Stimulated activated CD8-positive, alpha-beta memory T cell treated with anti-CD3 and anti-CD28 coated beads, Interleukin-2, amount 100 ng/mL, for 48 hours (primary cell): Measurements from ENCODE around the gene CEMP1.
"Not testable (repeated sequence)": the region's sequence is repeated elsewhere in the genome, so short reads cannot be mapped to it uniquely, and the experiment has no call there.

ENCODE experiments used
- DNase-seq, 2 donors: peaks; one replicate each; pipeline ENCODE4 v3.0.0-alpha.2; 2020; ENCODE audit warnings: low read depth in 2 of 2

The CEMP1 gene

GRCh38 chr16:2531371-2531695 lies at the start of gene CEMP1:
CEMP1 (minus strand) TSS chr16:2531408; CDS start chr16:2531073, 335 bp downstream.
- no peak for DNase-seq

- DNase-seq = not testable (repeated sequence)
Observed at GRCh38 chr16:2580818-2581217, 49.6 kb upstream of the CEMP1 start.

- not testable (repeated sequence) for DNase-seq
Observed at GRCh38 chr16:2580143-2580542, 48.9 kb upstream of the CEMP1 start.

- not testable (repeated sequence) for DNase-seq
Observed at GRCh38 chr16:2578905-2579304, 47.7 kb upstream of the CEMP1 start.

- DNase-seq = not testable (repeated sequence)
Observed at GRCh38 chr16:2577044-2577443, 45.8 kb upstream of the CEMP1 start.

- DNase-seq = not testable (repeated sequence)
Observed at GRCh38 chr16:2575839-2576238, 44.6 kb upstream of the CEMP1 start.

GRCh38 chr16:2572704-2573103 lies 41.5 kb upstream of the CEMP1 start:
- DNase-seq = not testable (repeated sequence)

- not testable (repeated sequence) for DNase-seq
Observed at GRCh38 chr16:2568573-2568972, 37.4 kb upstream of the CEMP1 start.

- not testable (repeated sequence) for DNase-seq
Observed at GRCh38 chr16:2567506-2567905, 36.3 kb upstream of the CEMP1 start.

- peak in 1 of 2 donors; percentile 65 for DNase-seq
Observed at GRCh38 chr16:2560798-2561133, 29.6 kb upstream of the CEMP1 start.

- DNase-seq = not testable (repeated sequence)
Observed at GRCh38 chr16:2560131-2560797, 29.1 kb upstream of the CEMP1 start.

GRCh38 chr16:2557150-2557549 lies 25.9 kb upstream of the CEMP1 start:
- DNase-seq = not testable (repeated sequence)

GRCh38 chr16:2554709-2555425 lies 23.7 kb upstream of the CEMP1 start:
- DNase-seq = not testable (repeated sequence)

GRCh38 chr16:2551420-2551889 lies 20.2 kb upstream of the CEMP1 start:
- not testable (repeated sequence) for DNase-seq

- DNase-seq = not testable (repeated sequence)
Observed at GRCh38 chr16:2550283-2550878, 19.2 kb upstream of the CEMP1 start.

GRCh38 chr16:2543771-2544170 lies 12.6 kb upstream of the CEMP1 start:
- DNase-seq = not testable (repeated sequence)

GRCh38 chr16:2541409-2541808 lies 10.2 kb upstream of the CEMP1 start:
- not testable (repeated sequence) for DNase-seq

GRCh38 chr16:2540912-2541311 lies 9.7 kb upstream of the CEMP1 start:
- DNase-seq = not testable (repeated sequence)

GRCh38 chr16:2539845-2540458 lies 8.7 kb upstream of the CEMP1 start:
- not testable (repeated sequence) for DNase-seq

GRCh38 chr16:2539192-2539844 lies 8.1 kb upstream of the CEMP1 start:
- not testable (repeated sequence) for DNase-seq

GRCh38 chr16:2537451-2538379 lies 6.5 kb upstream of the CEMP1 start, which contains the start of gene PDPK1:
PDPK1 (plus strand) TSS chr16:2538021; CDS start chr16:2538113, 92 bp downstream.
- peak; percentile 85 to 92 for DNase-seq
